ENCODE data around the gene ATG5. TPM values are rescaled to one million over a fixed set of nuclear protein-coding genes. Genes with fewer than 3 reads are reported as not detected.

The ATG5 gene
- polyA plus RNA-seq, 1 donor (not counting 4 experiments of a cell fraction or from before 2014, with no cell fraction given), result 60.0 TPM

GRCh38 chr6:106255306-106255705 lies 70.3 kb downstream of the ATG5 start:
- Histone ChIP-seq H3K9ac (ENCODE audit: control insufficient read depth, extremely low read depth, insufficient read depth, low read length) (no peak overlapping the region), H4K20me1 (ENCODE audit: control insufficient read depth, extremely low read depth, insufficient read depth, low read length) (peaks cover 5% of the 10 kb centered on the region), H3K9me1 (ENCODE audit: control insufficient read depth, extremely low read depth, insufficient read depth, low read length) (peaks cover 3% of the 10 kb centered on the region), H3K27ac (ENCODE audit: control insufficient read depth, insufficient read depth, low read length) (no peak overlapping the region), H2AFZ (ENCODE audit: control insufficient read depth, low read length) (no peak overlapping the region), H3K27me3 (ENCODE audit: control insufficient read depth, extremely low read depth, insufficient read depth, low read length) (no peaks in the 10 kb centered on the region), H3K9me3 (ENCODE audit: control insufficient read depth, low read depth, low read length) (no peaks in the 10 kb centered on the region), H3K36me3 (ENCODE audit: control insufficient read depth in 2 of 2, extremely low read depth in 1 of 2, insufficient read depth in 2 of 2, low read length in 2 of 2) (no peaks in the 10 kb centered on the region), H3K4me1 (ENCODE audit: control insufficient read depth, extremely low read depth, insufficient read depth, low read length) (peaks cover 42% of the 10 kb centered on the region), H3K79me2 (ENCODE audit: control insufficient read depth, insufficient read depth, low read length) (peaks cover 54% of the 10 kb centered on the region), H3K4me2 (ENCODE audit: control insufficient read depth, extremely low read depth, insufficient read depth, low read depth, low read length) (no peak overlapping the region), H3K4me3 (ENCODE audit: control insufficient read depth in 2 of 3, extremely low read depth in 1 of 3, insufficient read depth in 2 of 3, low read depth in 1 of 3, low read length in 3 of 3) (no peak overlapping the region)
- no peak for TF ChIP-seq EZH2 (IDR thresholded peaks at IDR 0.05; ENCODE audit: low read length)
- no peak for FAIRE-seq
- no peak for DNase-seq (ENCODE audit: low read depth, low spot score)
- dilution Hi-C loops (cut with MboI; ENCODE audit: extremely low pct_ligation_motif_present, low sequenced_read_pairs), result no loop called here

DNA sequence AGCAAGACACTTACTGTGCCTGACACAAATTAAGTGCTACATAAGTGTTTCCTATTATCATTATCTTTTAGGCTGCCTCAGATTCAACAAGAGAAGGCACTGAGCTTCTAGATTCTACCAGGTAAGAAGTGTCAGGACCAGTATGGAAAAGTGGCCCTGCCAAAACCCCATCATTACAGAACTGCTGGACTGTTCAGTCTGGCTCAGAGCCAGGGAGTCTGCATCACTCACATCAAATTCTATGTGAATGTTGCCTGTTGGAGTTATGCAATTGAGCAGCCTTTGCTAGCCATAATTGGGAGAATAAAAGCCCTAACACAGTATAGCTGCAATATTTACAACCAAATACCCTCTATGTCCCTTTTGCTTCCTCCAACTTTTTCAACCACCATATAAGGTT lies 70.9 kb downstream of the ATG5 start:
- no peaks in the 10 kb centered on the region for H3K36me3 ChIP-seq (ENCODE audit: control insufficient read depth in 2 of 2, extremely low read depth in 1 of 2, insufficient read depth in 2 of 2, low read length in 2 of 2)
- no peak overlapping the region for H3K4me2 ChIP-seq (ENCODE audit: control insufficient read depth, extremely low read depth, insufficient read depth, low read depth, low read length)
- dilution Hi-C loops (cut with MboI; ENCODE audit: extremely low pct_ligation_motif_present, low sequenced_read_pairs), result no loop called here
- no peak overlapping the region for H3K4me3 ChIP-seq (ENCODE audit: control insufficient read depth in 2 of 3, extremely low read depth in 1 of 3, insufficient read depth in 2 of 3, low read depth in 1 of 3, low read length in 3 of 3)
- H3K27me3 ChIP-seq (ENCODE audit: control insufficient read depth, extremely low read depth, insufficient read depth, low read length), result no peaks in the 10 kb centered on the region
- H3K9ac ChIP-seq (ENCODE audit: control insufficient read depth, extremely low read depth, insufficient read depth, low read length), result no peak overlapping the region
- H3K27ac ChIP-seq (ENCODE audit: control insufficient read depth, insufficient read depth, low read length), result no peak overlapping the region
- no peak overlapping the region for H2AFZ ChIP-seq (ENCODE audit: control insufficient read depth, low read length)
- H3K9me1 ChIP-seq (ENCODE audit: control insufficient read depth, extremely low read depth, insufficient read depth, low read length), result peaks cover 3% of the 10 kb centered on the region
- no peaks in the 10 kb centered on the region for H3K9me3 ChIP-seq (ENCODE audit: control insufficient read depth, low read depth, low read length)
- H3K4me1 ChIP-seq (ENCODE audit: control insufficient read depth, extremely low read depth, insufficient read depth, low read length), result peaks cover 42% of the 10 kb centered on the region
- FAIRE-seq (peak; percentile 9), DNase-seq (ENCODE audit: low read depth, low spot score) (no peak)
- TF ChIP-seq EZH2 (IDR thresholded peaks at IDR 0.05; ENCODE audit: low read length), result no peak
- no peak for TF ChIP-seq CTCF (optimal IDR thresholded peaks at IDR 0.05 in 1 of 3, IDR thresholded peaks at IDR 0.05 in 1 of 3, conservative IDR thresholded peaks at IDR 0.05 in 1 of 3; ENCODE audit: extremely low read depth in 1 of 3, insufficient read depth in 2 of 3, low read length in 3 of 3)
- H3K79me2 ChIP-seq (ENCODE audit: control insufficient read depth, insufficient read depth, low read length), result peaks cover 51% of the 10 kb centered on the region
- H4K20me1 ChIP-seq (ENCODE audit: control insufficient read depth, extremely low read depth, insufficient read depth, low read length), result peaks cover 5% of the 10 kb centered on the region

DNA sequence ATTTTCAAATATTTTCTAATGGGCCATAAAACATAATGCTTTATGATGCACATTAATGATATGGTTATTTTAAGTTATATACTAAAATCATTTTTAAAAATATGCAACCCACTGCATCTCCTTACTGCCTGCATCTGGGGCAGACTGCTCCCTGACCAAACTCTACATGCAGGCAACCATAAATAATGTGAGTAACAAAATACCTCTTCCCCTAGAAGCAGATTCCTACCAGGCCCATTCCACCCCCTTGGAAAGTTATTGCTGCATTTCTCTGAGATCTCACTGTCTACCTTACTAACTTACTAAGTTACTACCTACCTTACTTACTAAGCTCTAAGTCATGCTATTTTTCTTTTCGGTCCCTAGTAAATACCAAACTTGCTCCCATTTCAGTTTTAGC lies 71.8 kb downstream of the ATG5 start:
- H3K4me2 ChIP-seq (ENCODE audit: control insufficient read depth, extremely low read depth, insufficient read depth, low read depth, low read length), result no peak overlapping the region
- peaks cover 5% of the 10 kb centered on the region for H4K20me1 ChIP-seq (ENCODE audit: control insufficient read depth, extremely low read depth, insufficient read depth, low read length)
- no peak overlapping the region for H3K4me3 ChIP-seq (ENCODE audit: control insufficient read depth in 2 of 3, extremely low read depth in 1 of 3, insufficient read depth in 2 of 3, low read depth in 1 of 3, low read length in 3 of 3)

More for the DNA sequence above, 71.8 kb downstream of the ATG5 start:
- TF ChIP-seq EZH2 (IDR thresholded peaks at IDR 0.05; ENCODE audit: low read length) (no peak), CTCF (optimal IDR thresholded peaks at IDR 0.05 in 1 of 3, IDR thresholded peaks at IDR 0.05 in 1 of 3, conservative IDR thresholded peaks at IDR 0.05 in 1 of 3; ENCODE audit: extremely low read depth in 1 of 3, insufficient read depth in 2 of 3, low read length in 3 of 3) (no peak)
- FAIRE-seq, result no peak
- Histone ChIP-seq H3K27ac (ENCODE audit: control insufficient read depth, insufficient read depth, low read length) (no peak overlapping the region), H3K4me1 (ENCODE audit: control insufficient read depth, extremely low read depth, insufficient read depth, low read length) (peaks cover 35% of the 10 kb centered on the region), H2AFZ (ENCODE audit: control insufficient read depth, low read length) (no peak overlapping the region), H3K9ac (ENCODE audit: control insufficient read depth, extremely low read depth, insufficient read depth, low read length) (no peak overlapping the region), H3K9me3 (ENCODE audit: control insufficient read depth, low read depth, low read length) (no peaks in the 10 kb centered on the region), H3K79me2 (ENCODE audit: control insufficient read depth, insufficient read depth, low read length) (peaks cover 53% of the 10 kb centered on the region), H3K27me3 (ENCODE audit: control insufficient read depth, extremely low read depth, insufficient read depth, low read length) (no peaks in the 10 kb centered on the region), H3K36me3 (ENCODE audit: control insufficient read depth in 2 of 2, extremely low read depth in 1 of 2, insufficient read depth in 2 of 2, low read length in 2 of 2) (no peaks in the 10 kb centered on the region), H3K9me1 (ENCODE audit: control insufficient read depth, extremely low read depth, insufficient read depth, low read length) (peaks cover 3% of the 10 kb centered on the region)
- dilution Hi-C loops (cut with MboI; ENCODE audit: extremely low pct_ligation_motif_present, low sequenced_read_pairs), result no loop called here
- DNase-seq (ENCODE audit: low read depth, low spot score), result no peak

All from keratinocyte (primary cell).